Progenitor cell of endocrine pancreas (in vitro differentiated cells): ENCODE data around the gene KRT40. TPM values are rescaled to one million over a fixed set of nuclear protein-coding genes. Genes with fewer than 3 reads are reported as not detected.
A peak's percentile ranks its signal among the peaks of the same experiment; 100 is the strongest.

Experiments used
- DNase-seq: peaks from one replicate; pipeline ENCODE4 v3.0.0; 2021; ENCODE audit warnings: low spot score; ENCODE audit not compliant: unreplicated experiment
- H3K27ac Mint-ChIP-seq: 2 replicates; pipeline ENCODE4 v1.8.0; 2021; ENCODE audit warnings: mild to moderate bottlenecking, moderate library complexity, mixed read lengths
- H3K27me3 Mint-ChIP-seq: 2 replicates; pipeline ENCODE4 v1.8.0; 2021; ENCODE audit warnings: mixed read lengths
- H3K36me3 Mint-ChIP-seq: 2 replicates; pipeline ENCODE4 v1.8.0; 2022; ENCODE audit warnings: mixed read lengths; ENCODE audit not compliant: insufficient read depth
- H3K4me1 Mint-ChIP-seq: 2 replicates; pipeline ENCODE4 v1.8.0; 2021; ENCODE audit warnings: low read depth, mixed read lengths
- H3K4me3 Mint-ChIP-seq: 2 replicates; pipeline ENCODE4 v1.8.0; 2021; ENCODE audit warnings: low read depth, mild to moderate bottlenecking, moderate library complexity, mixed read lengths
- H3K9me3 Mint-ChIP-seq: 2 replicates; pipeline ENCODE4 v1.8.0; 2021; ENCODE audit warnings: low read depth, mixed read lengths
- CTCF ChIP-seq: fragments of 200-600 bp; sonication (generic); IDR thresholded peaks from one replicate; pipeline ENCODE4 v1.5.0; 2021; ENCODE audit warnings: antibody characterized with exemption, mild to moderate bottlenecking; ENCODE audit not compliant: unreplicated experiment
- total RNA-seq: library from RNA; stranded (reverse); gene quantifications from 2 replicates; pipeline ENCODE4 v1.2.1, GENCODE V29; 2021

The KRT40 gene
- total RNA-seq, 1 donor from 2014 or later, result not detected

GRCh38 chr17:40997361-40997760 is 13.2 kb upstream of the KRT40 start:
- Mint-ChIP-seq H3K27ac (no peak overlapping the region), H3K4me1 (peaks cover 8% of the 10 kb centered on the region)

GRCh38 chr17:40996829-40997228 is 12.7 kb upstream of the KRT40 start:
- DNase-seq, result no peak
- Mint-ChIP-seq H3K36me3 (no peaks in the 10 kb centered on the region), H3K27ac (no peak overlapping the region), H3K4me1 (peaks cover 11% of the 10 kb centered on the region), H3K9me3 (no peaks in the 10 kb centered on the region), H3K4me3 (no peak overlapping the region), H3K27me3 (no peaks in the 10 kb centered on the region)
- TF ChIP-seq CTCF, result no peak

More at GRCh38 chr17:40997361-40997760, 13.2 kb upstream of the KRT40 start:
- DNase-seq, result no peak
- Mint-ChIP-seq H3K36me3 (no peaks in the 10 kb centered on the region), H3K27me3 (no peaks in the 10 kb centered on the region), H3K9me3 (no peaks in the 10 kb centered on the region), H3K4me3 (no peak overlapping the region)
- no peak for TF ChIP-seq CTCF

DNA sequence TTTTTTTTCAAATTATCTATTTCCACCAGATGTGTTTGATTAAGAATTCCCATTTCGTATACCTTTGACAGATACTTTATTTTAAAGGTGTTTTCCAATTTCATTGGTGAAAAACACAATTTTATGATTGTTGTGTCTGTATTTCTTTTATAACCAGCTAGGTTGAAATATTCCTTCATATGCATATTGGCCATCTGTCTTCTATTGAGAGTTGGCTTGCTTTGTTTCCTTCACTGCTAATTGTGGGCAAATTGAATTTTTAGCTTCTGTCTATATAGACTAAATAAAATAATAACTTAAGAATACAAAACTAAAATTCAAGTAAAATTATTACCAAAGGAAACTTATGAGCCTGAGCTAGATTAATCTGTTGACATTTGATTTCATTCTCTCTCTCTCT is 11.0 kb upstream of the KRT40 start:
- Mint-ChIP-seq H3K4me3 (no peak overlapping the region), H3K9me3 (peaks cover 3% of the 10 kb centered on the region), H3K27ac (no peak overlapping the region), H3K36me3 (no peaks in the 10 kb centered on the region), H3K4me1 (peaks cover 11% of the 10 kb centered on the region), H3K27me3 (no peaks in the 10 kb centered on the region)
- no peak for DNase-seq
- no peak for TF ChIP-seq CTCF

GRCh38 chr17:40993839-40994238 is 9.7 kb upstream of the KRT40 start, which contains the start of gene KRTAP3-3:
KRTAP3-3 (minus strand) TSS chr17:40994164; CDS start chr17:40994097, 67 bp downstream.
- Mint-ChIP-seq H3K36me3 (no peaks in the 10 kb centered on the region), H3K27me3 (no peaks in the 10 kb centered on the region), H3K27ac (peak within 1 kb of the TSS; percentile 35), H3K4me1 (peaks cover 11% of the 10 kb centered on the region), H3K4me3 (no peak within 1 kb of the TSS), H3K9me3 (peaks cover 3% of the 10 kb centered on the region)
- TF ChIP-seq CTCF, result no peak
- DNase-seq, result no peak

- Mint-ChIP-seq H3K36me3 (no peaks in the 10 kb centered on the region), H3K4me3 (no peak overlapping the region), H3K4me1 (peaks cover 11% of the 10 kb centered on the region), H3K27me3 (no peaks in the 10 kb centered on the region), H3K27ac (no peak overlapping the region), H3K9me3 (peaks cover 3% of the 10 kb centered on the region)
- no peak for TF ChIP-seq CTCF
- DNase-seq, result no peak
Observed at GRCh38 chr17:40993084-40993483, 9.0 kb upstream of the KRT40 start.
